GM12878 (cell line): Measurements from ENCODE around the gene PITRM1. TPM values are rescaled to one million over a fixed set of nuclear protein-coding genes. Genes with fewer than 3 reads are reported as not detected.

Source experiments
- ATAC-seq: fragments of 200-7000 bp; cut with Tn5 transposase; 3 replicates; pipeline ENCODE4 v1.9.1; 2020; ENCODE audit warnings: mild to moderate bottlenecking, moderate library complexity
- BruUV-seq: library from RNA; stranded (reverse); fragments of 400-500 nt; replicated peaks from 2 replicates; lab custom pipeline; 2021; lab: Mats Ljungman, UMichigan
- CTCF ChIA-PET: fragments of 300-600 bp; sonication (Branson Sonifier 250); formaldehyde crosslinking; extraction: SDS; loops from one replicate; lab custom pipeline; 2021; ENCODE audit warnings: inconsistent platforms; lab: Yijun Ruan, JAX
- POLR2A ChIA-PET: fragments of 350-600 bp; formaldehyde crosslinking; extraction: SDS; loops from one replicate; lab custom pipeline; 2021; ENCODE audit warnings: inconsistent platforms; lab: Charles Lee
- RAD21 ChIA-PET: fragments of 300-600 bp; sonication (Branson Sonifier 250); formaldehyde crosslinking; loops from one replicate; lab custom pipeline; 2023; ENCODE audit warnings: antibody characterized with exemption; ENCODE audit not compliant: unreplicated experiment; lab: Charles Lee
- SMC1A ChIA-PET: fragments of 300-600 bp; sonication (Branson Sonifier 250); formaldehyde crosslinking; loops from one replicate; lab custom pipeline; 2023; ENCODE audit not compliant: unreplicated experiment, uncharacterized antibody; lab: Charles Lee
- DNase-seq: peaks from one replicate; pipeline ENCODE4 v3.0.0-alpha.2; 2011; ENCODE audit warnings: low read depth, low spot score
- FAIRE-seq: peaks from 3 replicates; lab custom pipeline; 2011; peaks lifted over from hg19 to GRCh38; lab: Jason Lieb, UNC
- H2AFZ ChIP-seq: 2 replicates; pipeline ENCODE4 v1.6.0; 2011; ENCODE audit warnings: low read depth, low read length, control low read depth; ENCODE audit not compliant: control insufficient read depth
- H3K27ac ChIP-seq: 2 replicates; pipeline ENCODE4 v1.5.1; 2011; ENCODE audit warnings: control low read depth; ENCODE audit not compliant: control insufficient read depth, insufficient read depth
- H3K27me3 ChIP-seq, 2 experiments: replicated peaks in 1 of 2; 2 replicates each; pipeline versions ENCODE4 v1.6.0 to v1.6.1; 2011; ENCODE audit warnings: low read length in 1 of 2; ENCODE audit not compliant: control insufficient read depth in 2 of 2, insufficient read depth in 2 of 2
- H3K36me3 ChIP-seq, 2 experiments: 2 replicates each; pipeline ENCODE4 v1.5.1; 2011; ENCODE audit warnings: low read length in 1 of 2; ENCODE audit not compliant: control insufficient read depth in 2 of 2, insufficient read depth in 2 of 2
- H3K4me1 ChIP-seq: 2 replicates; pipeline ENCODE4 v1.6.1; 2011; ENCODE audit warnings: mild to moderate bottlenecking, low read length, moderate library complexity, mixed read lengths; ENCODE audit not compliant: control insufficient read depth, insufficient read depth
- H3K4me2 ChIP-seq: 2 replicates; pipeline ENCODE4 v1.6.0; 2011; ENCODE audit warnings: control low read depth; ENCODE audit not compliant: control insufficient read depth, insufficient read depth
- H3K4me3 ChIP-seq: fragments of 200-600 bp; sonication (generic); 2 replicates; pipeline ENCODE4 v1.5.1; 2016
- H3K79me2 ChIP-seq: 2 replicates; pipeline ENCODE4 v1.6.0; 2011; ENCODE audit warnings: low read length; ENCODE audit not compliant: control insufficient read depth, insufficient read depth
- H3K9ac ChIP-seq: 2 replicates; pipeline ENCODE4 v1.8.0; 2011; ENCODE audit warnings: low read length, control low read depth, mixed read lengths; ENCODE audit not compliant: control insufficient read depth, insufficient read depth
- H3K9me3 ChIP-seq: replicated peaks from 3 replicates; pipeline ENCODE4 v1.5.1; 2011; ENCODE audit warnings: mild to moderate bottlenecking, low read length; ENCODE audit not compliant: control insufficient read depth, insufficient read depth
- H4K20me1 ChIP-seq: 2 replicates; pipeline ENCODE4 v1.6.0; 2011; ENCODE audit not compliant: control insufficient read depth, insufficient read depth
- BRCA1 ChIP-seq: IDR thresholded peaks from 2 replicates; pipeline ENCODE4 v1.6.1; 2011; ENCODE audit warnings: low read depth, low read length, improper control_type of control experiment
- JUNB ChIP-seq: IDR thresholded peaks from 2 replicates; pipeline ENCODE4 v1.6.1; 2016; ENCODE audit warnings: antibody characterized with exemption, mild to moderate bottlenecking
- KDM1A ChIP-seq: fragments of 200-600 bp; sonication (generic); IDR thresholded peaks from 2 replicates; pipeline ENCODE4 v1.6.1; 2016; ENCODE audit warnings: borderline replicate concordance
- MTA2 ChIP-seq: fragments of 450-650 bp; IDR thresholded peaks from 2 replicates; pipeline ENCODE4 v1.6.1; 2016; ENCODE audit warnings: low read depth, mild to moderate bottlenecking, moderate library complexity
- NFXL1 ChIP-seq: fragments of 450-650 bp; IDR thresholded peaks from 2 replicates; pipeline ENCODE4 v1.6.1; 2017; ENCODE audit warnings: antibody characterized with exemption, mild to moderate bottlenecking, borderline replicate concordance
- RUNX3 ChIP-seq: IDR thresholded peaks from 2 replicates; pipeline ENCODE4 v1.6.1; 2012; ENCODE audit warnings: low read length, inconsistent platforms
- SIX5 ChIP-seq: IDR thresholded peaks from 2 replicates; pipeline ENCODE4 v1.6.1; 2011; ENCODE audit warnings: mild to moderate bottlenecking, low read depth, low read length, moderate library complexity; ENCODE audit not compliant: severe bottlenecking
- SMAD1 ChIP-seq: fragments of 450-650 bp; IDR thresholded peaks from 2 replicates; pipeline ENCODE4 v1.6.1; 2018; ENCODE audit warnings: mild to moderate bottlenecking, low read depth; ENCODE audit not compliant: partially characterized antibody
- SPI1 ChIP-seq: IDR thresholded peaks from 2 replicates; pipeline ENCODE4 v1.6.1; 2011; ENCODE audit warnings: low read depth, mild to moderate bottlenecking, low read length, moderate library complexity, borderline replicate concordance; ENCODE audit not compliant: insufficient read depth
- SRF ChIP-seq, 2 experiments: IDR thresholded peaks; 2 replicates each; pipeline ENCODE4 v1.6.1; 2011; ENCODE audit warnings: low read depth in 2 of 2, low read length in 2 of 2, mild to moderate bottlenecking in 1 of 2, moderate library complexity in 1 of 2
- ZBED1 ChIP-seq: IDR thresholded peaks from 2 replicates; pipeline ENCODE4 v1.6.1; 2016; ENCODE audit warnings: borderline replicate concordance
- ZBTB4 ChIP-seq: fragments of 450-650 bp; formaldehyde crosslinking; IDR thresholded peaks from 2 replicates; pipeline ENCODE4 v1.4.0; 2022; ENCODE audit warnings: mild to moderate bottlenecking, moderate library complexity
- ZNF207 ChIP-seq: fragments of 450-650 bp; IDR thresholded peaks from 2 replicates; pipeline ENCODE4 v1.6.1; 2014; ENCODE audit warnings: antibody characterized with exemption, mild to moderate bottlenecking, borderline replicate concordance
- ZSCAN29 ChIP-seq: fragments of 450-650 bp; IDR thresholded peaks from 2 replicates; pipeline ENCODE4 v1.6.1; 2017; ENCODE audit warnings: mild to moderate bottlenecking, moderate library complexity
- WGBS: methylation state at CpG from one replicate; pipeline ENCODE4 v1.1.6; 2016; ENCODE audit warnings: low lambda C conversion rate; ENCODE audit not compliant: insufficient replicate concordance, insufficient coverage; ENCODE audit errors: missing lambda C conversion rate; 5-methylcytosine and 5-hydroxymethylcytosine counted together
- in situ Hi-C: fragments of 300-500 bp; cut with MboI; formaldehyde crosslinking; loops from 9 replicates; pipeline ENCODE4 v1.14.3; 2018; ENCODE audit warnings: mixed read lengths
- intact Hi-C: fragments of 100-400 bp; cut with micrococcal nuclease; formaldehyde crosslinking; loops from one replicate; pipeline ENCODE4 v1.14.2; 2022; ENCODE audit not compliant: unreplicated experiment
- polyA plus RNA-seq, 11 experiments: library from polyadenylated mRNA; depleted of rRNA in 4 of 11; unstranded in 6 of 11; stranded (reverse) in 5 of 11; fragments of >200 nt; fragmentation: Nextera tagmentation in 4 of 11; fragmentation: Illumina TruSeq in 1 of 11; extraction: Ambion mirVana in 4 of 11; extraction: Trizol in 1 of 11; gene quantifications; 1 replicate in 1 of 11; 2 replicates in 10 of 11; pipeline versions ENCODE4 v1.2.1 to v1.2.3, GENCODE V29; 2011 to 2016; ENCODE audit warnings: inconsistent platforms in 2 of 11, missing spikeins in 2 of 11, low read depth in 1 of 11
- total RNA-seq, 4 experiments: library from RNA; depleted of rRNA in 3 of 4; stranded (reverse); fragments of >200 nt in 3 of 4; fragmentation: Illumina TruSeq in 1 of 4; extraction: Trizol in 1 of 4; gene quantifications; 2 replicates each; pipeline versions ENCODE4 v1.2.1 to v1.2.3, GENCODE V29; 2013 to 2021
- TF ChIP-seq, protein P1 (sequence below): fragments of 450-650 bp; IDR thresholded peaks from 2 replicates; pipeline ENCODE4 v1.6.1; 2017; ENCODE audit warnings: low read depth, mild to moderate bottlenecking, moderate library complexity

The PITRM1 gene
- total and polyA plus RNA-seq, 10 of the 15 experiments (the other 5 are each of a cell fraction or from before 2014, with no cell fraction given), result 15.5 to 53.0 (median 45.0) TPM

GRCh38 chr10:3096149-3096548 lies 76.4 kb downstream of the PITRM1 start (continued):
- no peak for TF ChIP-seq SIX5
- no peak for TF ChIP-seq SMAD1
- no peak for TF ChIP-seq ZSCAN29
- no peak for TF ChIP-seq KDM1A
- no peak for TF ChIP-seq MTA2
- no peak for TF ChIP-seq NFXL1
- no peak for TF ChIP-seq ZNF207
- no peak for TF ChIP-seq SPI1
- no peak for TF ChIP-seq ZBTB4

DNA sequence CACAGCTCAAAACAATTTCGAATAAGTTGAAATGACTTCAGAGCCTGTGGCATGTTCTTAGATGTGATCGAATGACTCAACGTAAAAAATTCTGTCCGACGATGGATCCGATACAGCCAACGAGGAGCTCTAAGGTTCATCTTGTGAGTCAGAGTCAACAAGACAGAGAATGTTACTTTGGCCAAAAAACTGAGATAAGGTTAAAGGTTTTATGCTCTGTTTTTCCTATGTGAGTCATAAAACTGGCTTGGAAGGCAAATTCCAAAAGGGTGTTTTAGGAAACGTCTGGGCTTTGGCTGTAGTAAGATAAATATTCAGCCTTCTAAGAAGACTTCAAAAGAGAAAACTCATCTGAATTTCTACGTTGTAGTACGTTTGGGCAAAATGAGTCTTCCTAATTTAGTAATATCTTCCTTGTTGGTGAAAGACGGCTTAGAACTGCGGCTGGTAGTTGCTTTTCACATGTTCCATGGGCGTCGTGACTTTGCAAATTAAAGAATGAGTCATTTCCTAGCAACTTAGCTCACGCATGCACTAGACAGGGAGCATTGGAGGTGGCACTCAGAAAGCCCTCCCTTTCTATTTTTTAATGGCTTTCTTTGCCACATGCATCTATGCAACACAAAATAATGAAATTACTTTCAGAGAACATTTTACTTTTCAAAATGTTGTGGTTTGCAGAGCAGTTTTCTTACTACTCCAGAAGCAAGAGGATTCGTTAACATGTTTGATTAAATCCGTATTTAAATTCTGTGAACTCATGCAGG lies 77.0 kb downstream of the PITRM1 start:
- H3K9ac ChIP-seq, result no peak overlapping the region
- H3K79me2 ChIP-seq, result peaks cover 52% of the 10 kb centered on the region
- intact Hi-C loops, result no loop called here
- ChIA-PET POLR2A (no interaction called here), CTCF (interaction anchor here (1.1 kb wide), 1 partner anchor 52 kb away, joined by 3 read pairs; no protein-coding TSS in a partner anchor), SMC1A (no interaction called here), RAD21 (no interaction called here)
- no peaks in the 10 kb centered on the region for H3K27me3 ChIP-seq
- H3K36me3 ChIP-seq, result peaks cover 15 to 32% of the 10 kb centered on the region in 2 experiments
- ATAC-seq (peak; percentile 85), DNase-seq (peak; percentile 25), FAIRE-seq (peak; percentile 78)
- WGBS, result 41% methylated on average over 17 of the region's 17 CpGs
- peak overlapping the region; percentile 12 for H3K4me2 ChIP-seq
- H3K9me3 ChIP-seq, result no peaks in the 10 kb centered on the region
- peaks cover 4% of the 10 kb centered on the region; the same call in 1 of the 2 replicates for H4K20me1 ChIP-seq
- H3K4me3 ChIP-seq, result peak overlapping the region; percentile 39; the same call in 1 of the 2 replicates
- no TSS peak for BruUV-seq
- H2AFZ ChIP-seq, result no peak overlapping the region
- peaks cover 26% of the 10 kb centered on the region for H3K4me1 ChIP-seq
- in situ Hi-C loops, result no loop called here
- peak overlapping the region; percentile 21; the same call in 1 of the 2 replicates for H3K27ac ChIP-seq
- peak in 1 of 2 experiments; percentile 56; a peak in 1 of 4 replicates for TF ChIP-seq SRF (IDR thresholded peaks at IDR 0.05; ENCODE audit: low read depth in 2 of 2, low read length in 2 of 2)
- TF ChIP-seq JUNB, result 0 out of 2 replicates have a peak, but pooled peaks have one; percentile 24
- no peak for TF ChIP-seq BRCA1
- peak; percentile 83 for TF ChIP-seq RUNX3
- TF ChIP-seq, protein P1, sequence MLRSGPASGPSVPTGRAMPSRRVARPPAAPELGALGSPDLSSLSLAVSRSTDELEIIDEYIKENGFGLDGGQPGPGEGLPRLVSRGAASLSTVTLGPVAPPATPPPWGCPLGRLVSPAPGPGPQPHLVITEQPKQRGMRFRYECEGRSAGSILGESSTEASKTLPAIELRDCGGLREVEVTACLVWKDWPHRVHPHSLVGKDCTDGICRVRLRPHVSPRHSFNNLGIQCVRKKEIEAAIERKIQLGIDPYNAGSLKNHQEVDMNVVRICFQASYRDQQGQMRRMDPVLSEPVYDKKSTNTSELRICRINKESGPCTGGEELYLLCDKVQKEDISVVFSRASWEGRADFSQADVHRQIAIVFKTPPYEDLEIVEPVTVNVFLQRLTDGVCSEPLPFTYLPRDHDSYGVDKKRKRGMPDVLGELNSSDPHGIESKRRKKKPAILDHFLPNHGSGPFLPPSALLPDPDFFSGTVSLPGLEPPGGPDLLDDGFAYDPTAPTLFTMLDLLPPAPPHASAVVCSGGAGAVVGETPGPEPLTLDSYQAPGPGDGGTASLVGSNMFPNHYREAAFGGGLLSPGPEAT, result no peak
- no peak for TF ChIP-seq ZBED1
